NOMO-1 treated with dmso at 0.1 percent for 144 hours (cell line): ENCODE results near the gene CAV2.
"Not testable (repeated sequence)": the region's sequence is repeated elsewhere in the genome, so short reads cannot be mapped to it uniquely, and the experiment has no call there.

Experiments
- DNase-seq: peaks from one replicate; lab custom pipeline; 2025; ENCODE audit not compliant: unreplicated experiment; lab: John Stamatoyannopoulos, UW

CAV2 gene, protein sequence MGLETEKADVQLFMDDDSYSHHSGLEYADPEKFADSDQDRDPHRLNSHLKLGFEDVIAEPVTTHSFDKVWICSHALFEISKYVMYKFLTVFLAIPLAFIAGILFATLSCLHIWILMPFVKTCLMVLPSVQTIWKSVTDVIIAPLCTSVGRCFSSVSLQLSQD

DNA sequence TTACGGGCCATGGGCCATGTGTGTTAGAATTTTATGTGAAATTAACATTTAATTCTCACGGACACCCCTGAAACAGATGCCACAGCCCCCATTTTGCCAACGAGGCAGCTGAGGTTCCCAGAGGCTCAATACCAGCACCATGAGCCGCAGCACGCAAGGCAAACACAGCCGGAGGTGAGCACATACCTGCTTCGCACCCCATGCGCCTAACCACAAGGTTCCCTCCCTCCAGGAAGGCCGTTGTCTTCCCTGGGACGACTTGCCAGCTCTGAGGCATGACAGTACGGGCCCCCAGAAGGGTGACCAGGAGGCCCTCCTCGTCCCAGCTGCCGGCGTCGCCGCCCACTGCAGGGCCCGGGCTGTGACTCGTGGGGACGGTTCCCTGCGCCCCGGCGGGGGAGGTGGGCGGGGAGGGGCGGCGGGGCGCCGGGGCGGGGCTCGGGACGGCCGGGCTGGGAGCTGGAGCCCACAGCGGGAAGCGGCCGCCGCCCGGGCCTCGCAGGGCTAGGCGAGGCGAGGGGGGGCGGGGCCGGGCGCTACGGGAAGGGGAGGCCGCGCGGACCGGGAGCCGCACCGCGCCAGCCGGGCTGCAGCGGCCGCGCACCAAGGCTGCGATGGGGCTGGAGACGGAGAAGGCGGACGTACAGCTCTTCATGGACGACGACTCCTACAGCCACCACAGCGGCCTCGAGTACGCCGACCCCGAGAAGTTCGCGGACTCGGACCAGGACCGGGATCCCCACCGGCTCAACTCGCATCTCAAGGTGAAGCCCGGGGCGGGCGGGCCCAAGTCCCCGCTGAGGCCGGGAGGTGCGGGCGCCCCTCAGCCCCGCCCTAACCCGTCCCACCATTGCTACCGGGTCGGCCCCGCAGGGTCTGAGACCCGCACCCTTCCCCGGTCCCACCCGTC lies at the start of gene CAV2:
TSS of gene CAV2 (plus strand) at position 571 of the 910 bp plus-strand sequence. CDS start at position 615, 44 bp downstream.
- DNase-seq: no peak

DNA sequence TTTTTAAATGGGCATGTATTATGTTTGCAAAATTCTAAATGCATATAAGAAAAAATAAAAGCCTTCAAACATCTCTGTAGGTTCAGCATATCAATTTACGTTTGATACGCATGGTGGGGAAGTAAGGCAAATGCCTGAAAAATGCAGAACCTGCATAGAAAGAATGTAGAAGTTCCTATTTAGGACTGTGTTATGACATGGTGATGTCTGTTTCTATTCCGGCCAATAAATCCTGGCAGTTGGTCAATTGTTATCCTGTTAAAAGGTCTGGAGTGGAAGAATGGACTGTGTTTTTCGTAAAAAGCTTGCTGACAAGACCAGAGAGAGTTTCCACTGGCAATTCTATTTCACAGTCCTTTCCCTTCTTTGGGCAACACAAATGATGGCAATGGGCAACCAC lies 49.6 kb upstream of the CAV2 start:
- DNase-seq: no peak

DNA sequence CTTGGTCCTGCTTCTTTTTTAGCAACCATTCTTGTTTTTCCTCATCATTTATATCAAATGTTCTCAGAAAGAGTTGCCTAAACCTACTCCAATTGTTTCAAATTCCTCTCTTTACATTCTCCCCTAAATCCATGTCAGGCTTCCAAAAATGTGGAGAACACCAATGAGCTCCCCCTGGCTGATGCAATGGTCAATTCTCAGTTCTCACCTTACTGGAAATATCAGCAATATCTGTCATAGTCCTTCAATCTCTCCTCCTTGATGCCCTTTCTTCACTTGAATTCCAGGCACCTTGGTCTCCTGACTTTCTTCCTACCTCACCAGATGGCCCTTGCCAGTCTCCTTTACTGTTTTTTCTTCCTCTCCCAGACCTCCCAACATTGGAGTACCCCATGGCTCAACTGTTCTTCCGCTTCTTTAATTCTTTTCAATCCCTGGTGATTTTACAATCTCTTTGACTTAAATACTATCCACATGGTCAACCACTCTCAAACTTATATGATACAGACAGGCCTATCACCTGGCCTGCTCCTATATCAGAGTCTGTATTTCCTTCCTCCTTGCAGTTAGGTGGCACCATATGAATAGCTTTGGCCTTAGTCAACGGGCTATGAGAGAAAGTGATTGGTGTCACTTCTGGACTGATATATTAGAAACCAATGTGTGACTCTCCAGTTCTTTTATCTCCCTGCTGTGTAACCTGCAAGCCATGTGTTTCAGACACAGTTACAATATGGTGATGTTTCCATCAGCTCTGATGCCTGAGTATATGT lies 47.4 kb upstream of the CAV2 start:
- no peak for DNase-seq

DNA sequence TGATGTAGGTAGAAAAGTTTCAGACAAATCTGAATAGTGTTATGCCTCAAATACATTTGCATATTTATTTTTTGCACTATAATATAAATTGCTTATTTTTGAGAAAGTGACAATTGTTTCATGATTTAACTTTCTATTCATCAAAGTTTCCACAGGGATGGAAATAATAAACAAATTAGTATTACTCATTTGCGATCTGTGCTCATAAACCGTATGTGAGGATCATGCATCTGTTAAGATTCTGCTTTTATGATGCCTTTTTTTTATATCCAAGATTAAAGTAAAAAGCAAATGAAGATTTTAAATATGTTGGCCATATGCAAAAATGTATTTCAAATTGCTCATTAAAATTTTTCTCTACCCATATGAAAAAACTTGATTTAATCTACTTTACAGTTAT lies 45.2 kb upstream of the CAV2 start:
- no peak for DNase-seq

DNA sequence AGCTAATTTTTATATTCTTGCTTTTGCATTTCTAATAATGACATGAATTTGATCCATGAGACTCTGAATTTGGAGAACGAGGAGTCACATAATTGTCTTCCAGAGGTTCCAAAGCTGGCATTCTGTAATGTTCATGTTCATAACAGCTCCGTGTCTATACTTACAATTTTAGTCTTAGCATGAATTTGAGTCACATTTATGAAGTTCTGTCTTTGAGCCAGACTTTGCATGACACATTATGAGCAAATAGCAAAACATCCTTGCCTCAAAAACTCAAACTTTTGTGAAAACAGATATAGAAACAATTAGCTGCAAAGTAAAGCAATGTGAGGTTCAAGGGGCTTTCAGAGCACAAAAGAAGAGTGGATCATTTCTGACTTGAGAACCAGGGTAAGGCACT lies 44.5 kb upstream of the CAV2 start:
- DNase-seq: no peak

DNA sequence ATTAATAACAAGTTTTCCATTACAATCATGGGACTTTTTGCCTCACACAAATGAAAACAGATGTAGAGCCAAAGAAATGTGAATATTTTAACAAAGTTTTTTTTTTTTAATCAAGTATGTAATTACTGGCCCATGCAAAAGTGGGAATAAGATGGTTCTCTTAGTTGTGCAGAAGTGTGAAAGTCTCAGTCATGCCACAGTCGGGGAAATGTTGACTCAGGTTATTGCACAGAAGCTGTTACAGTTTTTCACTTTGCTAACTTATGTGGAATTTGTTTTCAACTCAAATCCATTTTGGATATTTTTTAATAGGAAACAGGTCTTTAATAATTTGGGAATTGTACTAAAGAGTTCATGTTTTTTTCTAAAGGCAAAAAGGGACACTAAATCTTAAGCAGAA lies 44.0 kb upstream of the CAV2 start:
- DNase-seq: no peak

DNA sequence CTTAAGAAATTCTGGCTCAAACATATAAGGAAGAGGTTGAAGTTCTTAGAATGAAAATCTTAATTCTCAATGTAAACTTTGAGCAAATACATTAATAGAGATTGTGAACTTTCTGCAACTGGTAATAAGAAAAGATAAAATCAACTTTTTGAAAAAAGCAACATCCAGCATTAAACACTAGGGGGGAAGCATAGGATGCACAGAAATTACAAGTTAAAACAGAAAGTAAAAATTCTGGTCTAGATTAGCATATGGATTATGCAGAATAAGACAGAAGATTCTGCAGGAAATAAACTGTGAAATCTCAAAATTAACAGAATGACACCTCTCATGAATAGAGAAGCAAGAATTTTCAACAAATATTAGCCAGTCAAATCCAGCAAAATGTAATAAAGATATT lies 38.0 kb upstream of the CAV2 start:
- DNase-seq: no peak

DNA sequence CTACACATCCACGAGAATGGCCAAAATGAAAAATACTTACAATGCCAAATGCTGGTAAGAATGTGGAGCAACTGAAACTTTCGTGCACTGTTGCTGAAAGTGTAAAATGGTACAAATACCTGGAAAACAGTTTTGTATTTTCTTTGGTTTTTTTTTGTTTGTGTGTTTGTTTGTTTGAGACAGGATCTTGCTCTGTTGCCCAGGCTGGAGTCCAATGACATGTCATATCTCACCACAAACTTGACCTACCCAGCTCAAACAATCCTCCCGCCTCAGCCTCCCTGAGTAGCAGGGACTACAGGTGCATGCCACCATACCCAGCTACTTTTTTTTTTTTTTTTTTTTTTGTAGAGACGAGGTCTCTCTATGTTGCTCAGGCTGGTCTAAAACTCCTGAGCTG lies 35.6 kb upstream of the CAV2 start:
- no peak for DNase-seq

DNA sequence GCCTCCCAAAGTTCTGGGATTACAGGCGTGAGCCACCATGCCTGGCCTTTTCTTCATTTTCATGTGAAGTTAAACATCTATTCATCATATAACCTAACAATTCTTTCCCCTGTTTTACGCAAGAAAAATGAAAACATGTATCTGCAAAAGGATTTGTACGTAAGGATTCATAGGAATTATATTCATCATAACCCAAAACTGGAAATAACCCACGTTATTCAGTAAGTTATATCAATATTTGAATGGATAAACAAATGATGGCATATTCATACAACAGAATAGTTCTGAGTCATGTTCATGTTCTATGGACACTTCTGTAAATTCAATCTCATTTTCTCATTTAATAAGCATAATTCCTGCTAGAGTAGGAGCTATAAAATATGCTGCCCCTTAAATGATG lies 35.2 kb upstream of the CAV2 start:
- no peak for DNase-seq

DNA sequence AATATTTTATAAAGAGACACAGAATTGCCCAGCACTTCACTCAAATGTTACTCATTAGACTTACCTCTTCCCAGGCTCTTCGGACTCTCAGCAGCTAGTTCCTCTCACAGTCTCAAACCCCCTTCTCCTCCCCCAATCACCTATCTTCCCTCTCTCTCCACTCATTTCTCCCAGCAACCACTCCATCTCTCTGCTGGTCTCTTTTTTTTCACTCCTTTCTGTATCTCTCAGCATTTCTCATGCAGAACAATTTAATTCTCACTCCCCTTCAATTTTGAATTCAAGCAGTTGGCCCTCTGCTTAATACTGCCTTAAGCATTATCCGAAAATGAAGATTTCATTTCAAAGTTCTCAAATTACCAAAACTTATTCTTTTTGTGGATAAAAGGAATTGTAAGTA lies 34.4 kb upstream of the CAV2 start:
- DNase-seq: no peak

DNA sequence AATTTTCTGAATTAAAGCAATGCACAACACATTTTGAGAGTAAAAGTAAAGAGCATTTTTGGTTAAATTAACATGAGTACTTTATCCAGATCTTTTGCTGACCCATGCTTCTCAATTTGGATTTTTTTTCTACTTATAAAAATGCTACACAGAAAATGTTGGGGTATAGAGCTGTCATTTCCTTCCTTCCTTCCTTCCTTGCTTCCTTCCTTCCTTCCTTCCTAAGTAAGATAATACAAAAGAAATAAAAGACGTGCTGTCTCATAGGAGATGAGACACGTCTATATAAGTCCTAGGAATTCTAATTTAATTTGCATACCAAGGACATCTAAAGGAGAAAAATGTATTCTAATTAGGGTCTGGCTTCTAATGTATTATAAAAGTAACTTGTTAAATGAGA lies 31.0 kb upstream of the CAV2 start:
- DNase-seq: no peak

DNA sequence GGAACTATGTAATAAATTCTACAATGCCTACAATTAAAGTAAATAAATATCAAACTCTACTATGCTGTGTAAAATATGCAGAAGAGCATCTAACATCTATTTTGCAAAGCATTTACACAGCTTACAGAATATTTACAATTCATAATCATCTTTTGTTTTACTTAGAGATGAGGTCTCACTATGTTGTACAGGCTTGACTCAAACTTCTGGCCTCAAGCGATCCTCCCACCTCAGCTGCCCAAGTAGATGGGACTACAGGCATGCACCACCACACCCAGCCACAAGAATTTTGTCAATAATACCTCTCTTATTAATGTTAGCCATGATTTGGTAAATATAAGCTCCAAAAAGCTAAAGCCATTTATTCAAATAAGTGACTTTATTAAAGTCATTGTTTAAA lies 21.9 kb upstream of the CAV2 start:
- no peak for DNase-seq

DNA sequence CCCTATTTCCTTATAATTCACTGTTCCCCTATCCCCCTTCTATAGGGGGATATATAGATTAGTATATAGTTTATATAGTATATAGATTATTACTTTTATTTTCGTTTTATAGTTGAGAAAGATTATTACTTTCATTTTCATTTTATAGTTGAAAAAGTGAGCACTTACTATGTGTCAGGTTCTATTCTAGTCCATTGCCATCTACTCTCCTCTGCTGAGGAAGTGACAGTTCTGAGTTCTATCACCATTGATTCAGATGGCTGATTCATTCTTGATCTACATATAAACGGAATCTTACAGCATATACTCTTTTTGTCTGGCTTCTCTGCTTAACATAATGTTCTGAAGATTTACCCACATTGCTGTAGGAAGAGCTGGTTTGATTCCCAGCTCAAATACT lies 20.7 kb upstream of the CAV2 start:
- no peak for DNase-seq

DNA sequence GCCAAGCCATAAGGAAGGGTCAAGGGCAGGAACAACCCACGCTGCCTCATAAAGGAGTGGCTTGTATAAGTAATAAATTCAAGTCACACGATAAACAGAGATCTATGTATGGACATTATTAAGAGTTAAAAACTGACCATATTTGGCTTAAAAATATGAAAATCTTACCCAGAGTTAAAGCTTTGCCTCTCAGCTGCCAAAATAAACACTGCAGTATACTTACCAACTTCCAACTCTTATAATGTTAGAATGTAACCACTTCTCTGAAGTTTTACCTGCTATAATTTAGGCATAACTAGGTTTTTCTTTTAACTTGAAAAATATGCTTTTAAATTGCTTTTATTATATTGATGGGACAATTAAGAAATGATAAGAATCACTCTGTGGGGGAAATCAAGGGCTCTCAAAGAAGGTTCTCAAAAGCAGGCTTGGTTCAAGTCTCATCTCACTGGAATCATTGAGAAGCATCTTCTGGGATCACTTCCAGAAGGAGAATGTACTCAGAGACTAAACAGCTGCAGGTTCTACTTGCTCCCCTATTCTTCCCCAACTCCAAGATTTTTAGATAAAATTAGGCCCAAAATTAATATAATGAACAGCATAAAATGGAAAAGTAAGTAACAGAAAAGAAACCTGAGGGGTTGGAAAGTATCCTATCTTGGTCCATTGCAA lies 16.1 kb upstream of the CAV2 start:
- no peak for DNase-seq

DNA sequence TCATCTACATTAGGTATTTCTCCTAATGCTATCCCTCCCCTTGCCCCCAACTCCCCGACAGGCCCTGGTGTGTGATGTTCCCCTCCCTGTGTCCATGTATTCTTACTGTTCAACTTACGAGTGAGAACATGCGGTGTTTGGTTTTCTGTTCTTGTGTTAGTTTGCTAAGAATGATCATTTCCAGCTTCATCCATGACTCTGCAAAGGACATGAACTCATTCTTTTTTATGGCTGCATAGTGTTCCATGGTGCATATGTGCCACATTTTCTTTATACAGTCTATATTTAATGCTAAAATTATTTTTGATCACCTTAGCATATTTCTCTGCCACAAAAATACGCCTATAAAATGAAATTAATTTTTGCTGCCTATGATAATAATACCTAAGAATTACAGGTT lies 15.1 kb upstream of the CAV2 start:
- DNase-seq: not testable (repeated sequence)

DNA sequence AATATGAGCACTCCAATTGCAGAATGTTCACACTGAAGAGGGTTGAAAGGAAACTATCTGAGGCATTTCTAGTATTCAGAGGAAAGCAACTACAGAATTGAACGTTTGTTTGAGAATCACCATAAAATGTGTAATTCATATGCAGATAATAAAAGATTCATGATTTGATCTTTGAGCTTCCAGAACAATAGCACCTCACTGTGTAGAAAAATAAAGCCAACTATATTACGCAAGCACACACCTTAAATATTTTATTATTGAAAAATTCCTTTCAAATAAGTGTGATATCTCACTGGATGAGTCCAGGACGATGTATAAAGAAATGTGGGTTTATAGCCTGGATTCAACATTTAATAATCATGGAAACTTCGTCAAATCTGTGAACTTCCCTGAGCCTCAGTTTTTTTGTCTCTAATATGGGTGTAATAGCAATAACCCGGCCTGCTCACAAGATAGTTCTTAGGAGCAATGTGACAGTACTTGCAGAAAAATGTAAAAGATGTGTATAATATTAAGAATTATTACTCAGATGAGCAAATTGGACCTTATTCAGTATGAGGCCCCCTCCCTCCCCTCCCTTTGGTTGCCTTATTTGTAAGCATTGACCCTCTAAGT lies 11.5 kb upstream of the CAV2 start:
- no peak for DNase-seq

DNA sequence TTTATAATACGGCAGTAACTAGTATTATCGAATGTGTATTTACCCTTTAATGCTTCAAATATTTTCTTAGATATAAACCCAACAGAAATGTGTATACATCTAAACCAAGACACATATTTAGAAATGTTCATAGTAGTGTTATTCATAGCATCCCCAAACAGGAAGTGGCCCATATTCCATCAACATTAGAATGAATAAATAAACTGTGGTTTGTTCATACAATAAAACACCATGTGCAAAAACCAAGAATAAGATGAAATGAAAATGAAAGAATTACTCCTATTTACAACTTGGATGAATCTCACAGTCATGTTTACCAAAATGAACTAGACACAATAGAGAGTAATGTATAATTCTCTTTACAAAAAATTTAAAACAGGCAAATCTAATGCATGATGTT lies 9.2 kb upstream of the CAV2 start:
- no peak for DNase-seq

DNA sequence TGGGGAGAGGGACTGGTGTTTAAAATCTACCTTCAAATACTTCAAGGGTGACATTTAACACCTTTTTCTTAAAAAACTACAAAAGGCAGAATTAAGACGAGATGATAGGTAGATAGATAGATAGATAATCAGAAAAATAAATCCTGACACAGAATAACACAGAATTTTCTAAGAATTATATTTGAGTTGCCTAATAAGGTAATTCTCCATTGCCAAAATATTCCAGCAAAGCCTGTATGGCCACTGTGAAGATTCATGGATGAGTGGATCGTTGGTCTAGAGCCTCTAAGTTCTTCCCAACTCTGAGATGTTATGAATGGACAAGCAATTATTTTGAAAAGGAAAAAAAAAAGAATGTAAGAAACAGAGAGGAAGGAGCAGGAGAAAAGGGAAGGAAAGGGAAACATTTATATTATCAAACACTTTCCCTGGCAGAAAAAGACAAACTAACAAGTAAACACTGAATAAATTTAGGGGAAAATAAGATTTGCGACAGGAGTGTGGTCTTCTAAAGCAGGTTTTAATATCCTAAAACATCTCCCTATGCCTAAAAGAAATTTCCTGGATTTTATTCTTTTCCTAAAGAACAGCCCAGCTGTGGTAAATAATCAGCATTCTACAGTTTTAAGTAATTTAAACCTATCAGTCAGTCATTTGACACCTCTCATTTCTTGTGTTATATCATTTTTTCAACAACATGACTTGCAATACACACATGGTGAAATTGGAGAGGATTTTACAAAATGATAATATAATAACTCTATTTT lies 7.5 kb upstream of the CAV2 start:
- no peak for DNase-seq

DNA sequence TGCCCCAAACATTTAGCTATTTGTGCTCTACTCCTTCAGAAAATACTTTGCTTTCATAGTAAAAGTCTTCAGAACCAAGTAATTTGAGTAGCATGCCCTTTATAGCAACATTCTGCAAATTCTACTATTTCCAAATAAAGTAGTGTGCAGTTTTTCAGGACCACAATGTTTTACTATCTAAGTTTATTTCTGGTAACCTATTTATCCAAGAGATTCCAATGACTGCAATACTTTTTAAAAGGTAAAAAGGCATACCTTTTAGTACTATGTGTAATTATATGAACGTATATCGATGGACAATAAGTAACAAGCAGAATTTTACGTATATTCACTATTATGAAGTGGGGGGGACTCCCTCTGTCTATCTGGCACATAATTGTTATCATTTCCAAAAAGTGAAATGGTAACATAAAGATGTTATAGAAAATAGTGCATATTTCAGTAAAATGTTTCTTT lies 6.9 kb upstream of the CAV2 start:
- DNase-seq: no peak

DNA sequence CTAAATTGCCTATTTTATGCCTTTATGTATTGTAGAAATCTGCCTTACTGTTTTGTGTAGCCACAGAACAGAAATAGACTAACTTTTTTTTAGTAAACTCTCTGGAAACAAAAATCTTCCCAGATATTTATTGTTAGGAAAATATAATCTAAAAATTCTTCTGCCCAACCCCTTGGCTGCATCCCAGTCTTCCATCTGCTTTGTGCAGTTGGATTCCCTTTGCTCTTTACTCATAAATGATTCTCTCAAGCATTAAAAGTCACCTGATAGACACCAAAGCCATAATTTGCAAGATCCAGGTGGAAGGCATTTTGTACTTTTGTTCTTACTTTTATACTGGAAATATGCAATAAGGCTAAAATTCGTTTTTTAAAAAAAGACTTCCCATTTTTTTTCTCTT lies 6.1 kb upstream of the CAV2 start:
- DNase-seq: no peak
